Muscle layer of duodenum (tissue), 2 donors: ENCODE measurements around the gene IL2RG.

Source experiments
- H3K27ac ChIP-seq: one replicate; pipeline ENCODE4 v1.7.0; 2013; ENCODE audit warnings: mild to moderate bottlenecking, low read length
- H3K27me3 ChIP-seq: one replicate; pipeline ENCODE4 v1.7.0; 2013; ENCODE audit warnings: low read depth, mild to moderate bottlenecking, control low read depth, low read length
- H3K36me3 ChIP-seq, 2 donors: one replicate each; pipeline ENCODE4 v1.7.0; 2013; ENCODE audit warnings: low read length in 2 of 2, control low read depth in 1 of 2, mild to moderate bottlenecking in 1 of 2; ENCODE audit not compliant: insufficient read depth in 2 of 2, control insufficient read depth in 1 of 2
- H3K4me1 ChIP-seq, 2 donors: one replicate each; pipeline ENCODE4 v1.7.0; 2013; ENCODE audit warnings: low read length in 2 of 2, mild to moderate bottlenecking in 2 of 2, control low read depth in 1 of 2, moderate library complexity in 1 of 2; ENCODE audit not compliant: insufficient read depth in 2 of 2, control insufficient read depth in 1 of 2
- H3K4me3 ChIP-seq, 2 donors: one replicate each; pipeline ENCODE4 v1.7.0; 2013; ENCODE audit warnings: low read length in 2 of 2, low read depth in 1 of 2, mild to moderate bottlenecking in 1 of 2
- H3K9me3 ChIP-seq, 2 donors: one replicate each; pipeline ENCODE4 v1.7.0; 2013; ENCODE audit warnings: low read length in 2 of 2, control low read depth in 1 of 2, mild to moderate bottlenecking in 1 of 2; ENCODE audit not compliant: control insufficient read depth in 1 of 2
- donor health status: healthy.

Gene IL2RG

DNA sequence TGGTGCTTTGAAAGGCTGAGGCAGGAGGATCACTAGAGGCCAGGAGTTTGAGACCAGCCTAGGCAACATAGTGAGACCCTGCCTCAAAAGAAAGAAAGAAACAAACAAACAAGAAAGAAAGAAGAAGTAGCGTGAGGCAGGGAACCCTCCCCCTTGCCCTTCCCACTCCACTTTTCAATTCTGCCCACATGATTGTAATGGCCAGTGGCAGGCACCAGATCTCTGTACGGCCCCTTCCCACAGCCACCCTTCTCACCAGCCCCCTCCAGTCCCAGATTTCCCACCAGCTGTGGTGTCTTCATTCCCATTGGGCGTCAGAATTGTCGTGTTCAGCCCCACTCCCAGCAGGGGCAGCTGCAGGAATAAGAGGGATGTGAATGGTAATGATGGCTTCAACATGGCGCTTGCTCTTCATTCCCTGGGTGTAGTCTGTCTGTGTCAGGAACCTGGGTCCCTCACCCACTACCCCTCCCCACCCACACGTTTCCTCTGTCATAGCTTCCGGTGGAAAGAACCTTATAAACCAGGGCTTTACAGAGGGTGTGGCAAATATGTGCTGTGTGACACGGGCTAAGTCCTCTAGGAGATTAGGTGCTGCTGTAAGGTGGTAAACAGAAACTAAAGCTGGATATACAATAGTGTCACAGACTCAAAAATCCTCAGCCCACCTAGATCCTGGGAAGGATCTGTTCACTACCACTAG lies at the start of gene IL2RG:
Gene IL2RG, minus strand, starts transcription at position 437 of the 703 bp plus-strand sequence. Its CDS starts 38 bp downstream, at position 399.
- H3K4me1 ChIP-seq: no peaks in the 10 kb centered on the region
- peak within 1 kb of the TSS in 1 of 2 donors; percentile 21 for H3K4me3 ChIP-seq
- no peaks in the 10 kb centered on the region for H3K36me3 ChIP-seq
- no peaks in the 10 kb centered on the region for H3K27me3 ChIP-seq
- H3K9me3 ChIP-seq: no peaks in the 10 kb centered on the region
- H3K27ac ChIP-seq: peak within 1 kb of the TSS; percentile 63

GRCh38 chrX:71160475-71160874 lies 49.1 kb upstream of the IL2RG start:
- H3K4me3 ChIP-seq: no peak overlapping the region
- H3K4me1 ChIP-seq: no peaks in the 10 kb centered on the region
- no peaks in the 10 kb centered on the region for H3K36me3 ChIP-seq
- no peak overlapping the region for H3K27ac ChIP-seq
- H3K9me3 ChIP-seq: no peaks in the 10 kb centered on the region
- H3K27me3 ChIP-seq: no peaks in the 10 kb centered on the region

GRCh38 chrX:71159335-71159734 lies 48.0 kb upstream of the IL2RG start:
- no peaks in the 10 kb centered on the region for H3K9me3 ChIP-seq
- H3K4me3 ChIP-seq: no peak overlapping the region
- no peaks in the 10 kb centered on the region for H3K27me3 ChIP-seq
- H3K36me3 ChIP-seq: no peaks in the 10 kb centered on the region
- no peaks in the 10 kb centered on the region for H3K4me1 ChIP-seq
- no peak overlapping the region for H3K27ac ChIP-seq

- H3K4me1 ChIP-seq: no peaks in the 10 kb centered on the region
- H3K36me3 ChIP-seq: no peaks in the 10 kb centered on the region
- H3K4me3 ChIP-seq: no peak overlapping the region
- H3K27ac ChIP-seq: no peak overlapping the region
- H3K9me3 ChIP-seq: no peaks in the 10 kb centered on the region
- no peaks in the 10 kb centered on the region for H3K27me3 ChIP-seq
These were observed 47.2 kb upstream of the IL2RG start for GRCh38 chrX:71158603-71159002.

DNA sequence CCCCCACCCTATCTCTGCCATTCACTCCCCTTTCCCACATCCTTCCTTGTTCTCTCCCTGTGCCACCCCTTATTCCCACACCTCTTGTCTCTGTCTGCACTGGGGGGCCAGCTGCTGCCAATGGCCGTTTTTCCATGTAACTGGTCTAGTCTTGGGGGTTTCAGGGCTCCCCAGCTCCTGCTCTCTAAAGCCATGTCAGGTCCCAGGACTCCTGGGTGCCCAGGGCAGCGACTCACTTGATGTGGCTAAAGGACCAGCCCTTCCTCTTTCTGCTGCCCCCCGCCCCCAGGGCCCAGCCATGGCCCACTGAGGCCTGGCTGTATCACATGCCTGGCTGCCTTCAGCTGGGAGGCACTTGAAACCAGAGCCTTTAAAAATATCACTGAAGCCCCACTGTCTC lies 43.3 kb upstream of the IL2RG start:
- Histone ChIP-seq H3K4me3 (no peak overlapping the region), H3K9me3 (no peaks in the 10 kb centered on the region), H3K4me1 (no peaks in the 10 kb centered on the region), H3K36me3 (no peaks in the 10 kb centered on the region), H3K27ac (no peak overlapping the region), H3K27me3 (no peaks in the 10 kb centered on the region)

- H3K27me3 ChIP-seq: no peaks in the 10 kb centered on the region
- no peaks in the 10 kb centered on the region for H3K9me3 ChIP-seq
- H3K4me1 ChIP-seq: no peaks in the 10 kb centered on the region
- H3K36me3 ChIP-seq: no peaks in the 10 kb centered on the region
- H3K4me3 ChIP-seq: no peak overlapping the region
- no peak overlapping the region for H3K27ac ChIP-seq
These were observed 42.8 kb upstream of the IL2RG start for GRCh38 chrX:71154196-71154595.

GRCh38 chrX:71151366-71151765 lies 40.0 kb upstream of the IL2RG start:
- Histone ChIP-seq H3K27me3 (no peaks in the 10 kb centered on the region), H3K36me3 (no peaks in the 10 kb centered on the region)

DNA sequence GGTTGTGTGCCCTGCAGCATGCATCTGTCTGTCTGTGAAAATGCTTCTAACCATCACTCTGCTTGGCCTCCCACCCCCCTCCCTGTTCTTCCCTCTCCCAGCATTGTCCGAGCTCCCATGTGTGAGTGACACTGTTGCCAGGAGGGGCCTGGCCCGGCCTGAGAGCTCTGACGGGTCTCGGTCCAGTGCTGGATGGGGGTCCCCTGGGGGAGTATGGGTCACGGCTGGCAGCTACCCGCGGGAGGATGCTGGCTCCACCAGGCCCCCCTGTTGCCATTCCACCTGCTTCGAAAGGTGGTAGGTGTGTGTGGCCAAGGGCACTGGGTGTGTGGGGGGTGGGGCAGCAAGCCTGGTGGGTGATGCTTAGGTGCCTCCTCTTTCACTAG lies 36.9 kb upstream of the IL2RG start:
- Histone ChIP-seq H3K4me3 (no peak overlapping the region), H3K27ac (no peak overlapping the region), H3K27me3 (no peaks in the 10 kb centered on the region), H3K9me3 (no peaks in the 10 kb centered on the region), H3K4me1 (peaks cover 0 to 24% of the 10 kb centered on the region in 2 donors), H3K36me3 (no peaks in the 10 kb centered on the region)

More at GRCh38 chrX:71151366-71151765, 40.0 kb upstream of the IL2RG start:
- no peak overlapping the region for H3K27ac ChIP-seq
- no peaks in the 10 kb centered on the region for H3K9me3 ChIP-seq
- H3K4me3 ChIP-seq: no peak overlapping the region
- H3K4me1 ChIP-seq: peaks cover 0 to 5% of the 10 kb centered on the region in 2 donors

GRCh38 chrX:71147496-71148277 lies 36.3 kb upstream of the IL2RG start:
- no peaks in the 10 kb centered on the region for H3K27me3 ChIP-seq
- no peaks in the 10 kb centered on the region for H3K9me3 ChIP-seq
- H3K4me1 ChIP-seq: peaks cover 0 to 26% of the 10 kb centered on the region in 2 donors
- H3K27ac ChIP-seq: no peak overlapping the region
- H3K36me3 ChIP-seq: no peaks in the 10 kb centered on the region
- H3K4me3 ChIP-seq: no peak overlapping the region

- no peaks in the 10 kb centered on the region for H3K27me3 ChIP-seq
- H3K9me3 ChIP-seq: no peaks in the 10 kb centered on the region
- H3K4me3 ChIP-seq: peak within 1 kb of the TSS; percentile 37 to 58
- H3K27ac ChIP-seq: no peak within 1 kb of the TSS
- peaks cover 0 to 26% of the 10 kb centered on the region in 2 donors for H3K4me1 ChIP-seq
- H3K36me3 ChIP-seq: peaks cover 0 to 5% of the 10 kb centered on the region in 2 donors
These were observed 33.3 kb upstream of the IL2RG start, which contains the start of gene NLGN3 for GRCh38 chrX:71144651-71145050. NLGN3 (plus strand) TSS chrX:71144841; CDS start chrX:71147750, 2,909 bp downstream.

DNA sequence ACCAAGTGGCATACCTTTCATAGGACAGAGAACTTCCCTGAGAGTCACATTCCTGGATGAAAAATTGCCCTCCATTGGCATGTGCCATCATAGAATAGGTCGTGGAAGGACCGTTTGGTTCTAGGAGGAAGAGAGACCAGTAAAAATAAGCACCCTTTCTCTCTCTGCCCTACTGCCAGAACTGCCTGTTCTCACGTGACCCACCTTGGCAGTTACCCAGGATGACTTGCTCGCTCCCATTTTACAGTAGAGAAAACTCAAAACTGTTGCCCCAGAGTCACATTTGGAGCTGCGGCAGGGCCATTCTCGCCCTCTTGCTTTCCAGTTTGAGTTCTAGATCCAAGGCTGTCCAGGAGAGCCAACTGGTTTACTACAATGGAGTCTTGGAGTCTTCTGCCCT lies 32.1 kb upstream of the IL2RG start:
- no peaks in the 10 kb centered on the region for H3K27me3 ChIP-seq
- no peaks in the 10 kb centered on the region for H3K9me3 ChIP-seq
- H3K36me3 ChIP-seq: peaks cover 8 to 13% of the 10 kb centered on the region in 2 donors
- H3K27ac ChIP-seq: no peak overlapping the region
- no peak overlapping the region for H3K4me3 ChIP-seq
- peaks cover 0 to 26% of the 10 kb centered on the region in 2 donors for H3K4me1 ChIP-seq
